ENCODE data around the gene CPAMD8. TPM values are rescaled to one million over a fixed set of nuclear protein-coding genes. Genes with fewer than 3 reads are reported as not detected.

The CPAMD8 gene
- total RNA-seq, 1 experiment from 2014 or later = 1.3 TPM

GRCh38 chr19:16847430-16847829 is 179.2 kb downstream of the CPAMD8 start:
- no peaks in the 10 kb centered on the region for H3K9me3 Mint-ChIP-seq (ENCODE audit: unreplicated experiment)
- ChIA-PET POLR2A (interaction anchor here (0.5 kb wide), 1 partner anchor 178 kb away, joined by 4 read pairs; no protein-coding TSS in a partner anchor), CTCF (no interaction called here)
- H3K36me3 Mint-ChIP-seq (ENCODE audit: insufficient read depth, unreplicated experiment) = peaks cover 88% of the 10 kb centered on the region
- DNase-seq (ENCODE audit: unreplicated experiment) = no peak
- TF ChIP-seq CTCF (IDR thresholded peaks at IDR 0.05; ENCODE audit: unreplicated experiment) = no peak
- no TSS peak for BruUV-seq (replicated peaks)
- H3K4me1 Mint-ChIP-seq (ENCODE audit: insufficient read depth, unreplicated experiment) = no peaks in the 10 kb centered on the region
- H3K27ac Mint-ChIP-seq (ENCODE audit: low read depth, unreplicated experiment) = no peak overlapping the region
- intact Hi-C loops (cut with micrococcal nuclease) = no loop called here
- no peaks in the 10 kb centered on the region for H3K27me3 Mint-ChIP-seq (ENCODE audit: insufficient read depth, unreplicated experiment)
- no peak overlapping the region for H3K4me3 Mint-ChIP-seq (ENCODE audit: unreplicated experiment)

- ChIA-PET POLR2A (interaction anchor here (0.6 kb wide), 1 partner anchor 14 kb away, joined by 4 read pairs; no protein-coding TSS in a partner anchor), CTCF (no interaction called here)
- TF ChIP-seq CTCF (IDR thresholded peaks at IDR 0.05; ENCODE audit: unreplicated experiment) = no peak
- H3K4me3 Mint-ChIP-seq (ENCODE audit: unreplicated experiment) = no peak overlapping the region
- no TSS peak for BruUV-seq (replicated peaks)
- no peak overlapping the region for H3K27ac Mint-ChIP-seq (ENCODE audit: low read depth, unreplicated experiment)
- no peaks in the 10 kb centered on the region for H3K9me3 Mint-ChIP-seq (ENCODE audit: unreplicated experiment)
- intact Hi-C loops (cut with micrococcal nuclease) = no loop called here
- peaks cover 88% of the 10 kb centered on the region for H3K36me3 Mint-ChIP-seq (ENCODE audit: insufficient read depth, unreplicated experiment)
- no peaks in the 10 kb centered on the region for H3K27me3 Mint-ChIP-seq (ENCODE audit: insufficient read depth, unreplicated experiment)
- no peaks in the 10 kb centered on the region for H3K4me1 Mint-ChIP-seq (ENCODE audit: insufficient read depth, unreplicated experiment)
- no peak for DNase-seq (ENCODE audit: unreplicated experiment)
Observed at GRCh38 chr19:16846901-16847300, 179.7 kb downstream of the CPAMD8 start.

Other genes starting within 250 kb of the CPAMD8 start
- 56.0 and 66.6 TPM in 2 replicates for gene SIN3B, start 197.4 kb downstream of the CPAMD8 start, total RNA-seq (2022)
- gene F2RL3, start 137.8 kb downstream of the CPAMD8 start, total RNA-seq (2022) = not detected in 2 replicates
- gene HAUS8, start 48.6 kb upstream of the CPAMD8 start, total RNA-seq (2022) = 6.6 and 8.4 TPM in 2 replicates
- 43.5 and 49.5 TPM in 2 replicates for gene MYO9B, start 49.0 kb upstream of the CPAMD8 start, total RNA-seq (2022)
- gene USE1, start 188.5 kb upstream of the CPAMD8 start, total RNA-seq (2022) = 29.9 and 47.9 TPM in 2 replicates
- gene OCEL1, start 199.4 kb upstream of the CPAMD8 start, total RNA-seq (2022) = 13.7 and 14.3 TPM in 2 replicates
- gene NR2F6, start 219.1 kb upstream of the CPAMD8 start, total RNA-seq (2022) = 32.8 and 36.3 TPM in 2 replicates
- not detected in 2 replicates for gene USHBP1, start 237.9 kb upstream of the CPAMD8 start, total RNA-seq (2022)
- gene BABAM1, start 240.6 kb upstream of the CPAMD8 start, total RNA-seq (2022) = 96.1 and 104 TPM in 2 replicates